MM.1S (cell line): ENCODE results near the gene PDE6A.

ENCODE experiments used
- DNase-seq: peaks from one replicate; pipeline ENCODE4 v3.0.0-alpha.2; 2015
- H2AFZ ChIP-seq: fragments of 300-600 bp; sonication (generic); 2 replicates; pipeline ENCODE4 v1.6.0; 2016; ENCODE audit warnings: antibody characterized with exemption, low read length
- H3F3A ChIP-seq: fragments of 300-600 bp; sonication (generic); 2 replicates; pipeline ENCODE4 v1.6.1; 2016; ENCODE audit warnings: mild to moderate bottlenecking, antibody characterized with exemption, low read length, moderate library complexity, mixed read lengths; ENCODE audit not compliant: insufficient read depth
- H3K27ac ChIP-seq: fragments of 300-600 bp; sonication (generic); 2 replicates; pipeline ENCODE4 v1.5.1; 2016; ENCODE audit warnings: mild to moderate bottlenecking, low read length
- H3K27me3 ChIP-seq: fragments of 300-600 bp; sonication (generic); replicated peaks from 2 replicates; pipeline ENCODE4 v1.6.0; 2016; ENCODE audit warnings: low read length; ENCODE audit not compliant: insufficient read depth
- H3K36me3 ChIP-seq: fragments of 300-600 bp; sonication (generic); replicated peaks from 2 replicates; pipeline ENCODE4 v1.6.1; 2016; ENCODE audit warnings: mild to moderate bottlenecking, low read length, mixed read lengths; ENCODE audit not compliant: insufficient read depth
- H3K4me1 ChIP-seq: fragments of 300-600 bp; sonication (generic); 2 replicates; pipeline ENCODE4 v1.6.1; 2016; ENCODE audit warnings: low read length, mixed read lengths
- H3K4me2 ChIP-seq: fragments of 300-600 bp; sonication (generic); 2 replicates; pipeline ENCODE4 v1.6.0; 2016; ENCODE audit warnings: low read depth, low read length
- H3K4me3 ChIP-seq: fragments of 300-600 bp; sonication (generic); 2 replicates; pipeline ENCODE4 v1.5.1; 2016; ENCODE audit warnings: low read length, mixed read lengths
- H3K79me2 ChIP-seq: fragments of 300-600 bp; sonication (generic); 2 replicates; pipeline ENCODE4 v1.6.1; 2016; ENCODE audit warnings: mixed run types, low read length, mixed read lengths
- H3K9ac ChIP-seq: fragments of 300-600 bp; sonication (generic); 2 replicates; pipeline ENCODE4 v1.6.1; 2016; ENCODE audit warnings: low read length, mixed read lengths
- H3K9me2 ChIP-seq: fragments of 300-600 bp; sonication (generic); replicated peaks from 2 replicates; pipeline ENCODE4 v1.6.1; 2016; ENCODE audit warnings: mild to moderate bottlenecking, low read length, mixed read lengths; ENCODE audit not compliant: insufficient read depth
- H3K9me3 ChIP-seq: fragments of 300-600 bp; sonication (generic); replicated peaks from 2 replicates; pipeline ENCODE4 v1.6.1; 2016; ENCODE audit warnings: mild to moderate bottlenecking, low read length, mixed read lengths; ENCODE audit not compliant: insufficient read depth
- H4K20me1 ChIP-seq: fragments of 300-600 bp; sonication (generic); 2 replicates; pipeline ENCODE4 v1.6.1; 2016; ENCODE audit warnings: mild to moderate bottlenecking, low read length, moderate library complexity, mixed read lengths; ENCODE audit not compliant: insufficient read depth
- CTCF ChIP-seq: fragments of 300-600 bp; sonication (generic); IDR thresholded peaks from 2 replicates; pipeline ENCODE4 v1.5.1; 2016; ENCODE audit warnings: antibody characterized with exemption, low read length, mixed read lengths
- EZH2 ChIP-seq: fragments of 300-600 bp; sonication (generic); optimal IDR thresholded peaks from 2 replicates; pipeline ENCODE3; 2017; ENCODE audit warnings: low read depth, mild to moderate bottlenecking, antibody characterized with exemption, low read length, mixed read lengths
- EZH2phosphoT487 ChIP-seq: fragments of 300-600 bp; sonication (generic); IDR thresholded peaks from 2 replicates; pipeline ENCODE4 v1.6.1; 2018; ENCODE audit warnings: antibody characterized with exemption, low read length

The PDE6A gene

GRCh38 chr5:149840226-149840825, 104.3 kb downstream of the PDE6A start:
- Histone ChIP-seq H3K27me3 (no peaks in the 10 kb centered on the region), H3K27ac (no peak overlapping the region), H3K4me3 (no peak overlapping the region), H3K9me2 (no peaks in the 10 kb centered on the region), H3K79me2 (no peaks in the 10 kb centered on the region), H4K20me1 (no peaks in the 10 kb centered on the region), H3K36me3 (no peaks in the 10 kb centered on the region), H3K4me2 (no peak overlapping the region), H2AFZ (no peak overlapping the region), H3K9me3 (no peaks in the 10 kb centered on the region), H3F3A (no peaks in the 10 kb centered on the region), H3K9ac (no peak overlapping the region), H3K4me1 (no peaks in the 10 kb centered on the region)
- TF ChIP-seq EZH2phosphoT487 (no peak), EZH2 (no peak), CTCF (no peak)
- no peak for DNase-seq

GRCh38 chr5:149839761-149840160, 104.8 kb downstream of the PDE6A start:
- Histone ChIP-seq H3K27ac (no peak overlapping the region), H3K9me3 (no peaks in the 10 kb centered on the region), H3K4me3 (no peak overlapping the region), H3K9me2 (no peaks in the 10 kb centered on the region), H3K4me1 (no peaks in the 10 kb centered on the region), H3F3A (no peaks in the 10 kb centered on the region), H3K4me2 (no peak overlapping the region), H3K79me2 (no peaks in the 10 kb centered on the region), H3K9ac (no peak overlapping the region), H2AFZ (no peak overlapping the region), H3K36me3 (no peaks in the 10 kb centered on the region), H3K27me3 (no peaks in the 10 kb centered on the region), H4K20me1 (no peaks in the 10 kb centered on the region)
- no peak for DNase-seq
- TF ChIP-seq EZH2phosphoT487 (no peak), CTCF (no peak), EZH2 (no peak)

- Histone ChIP-seq H3K4me2 (no peak overlapping the region), H3K36me3 (no peaks in the 10 kb centered on the region), H3F3A (no peaks in the 10 kb centered on the region), H2AFZ (no peak overlapping the region), H3K9ac (no peak overlapping the region), H3K4me1 (no peaks in the 10 kb centered on the region), H3K27me3 (no peaks in the 10 kb centered on the region), H3K27ac (no peak overlapping the region), H3K79me2 (no peaks in the 10 kb centered on the region), H3K4me3 (no peak overlapping the region), H3K9me3 (no peaks in the 10 kb centered on the region), H4K20me1 (no peaks in the 10 kb centered on the region), H3K9me2 (no peaks in the 10 kb centered on the region)
- TF ChIP-seq EZH2phosphoT487, result no peak
- no peak for TF ChIP-seq CTCF
- no peak for TF ChIP-seq EZH2
- DNase-seq, result no peak
Observed at GRCh38 chr5:149838881-149839739, 105.5 kb downstream of the PDE6A start.
